Daoy (cell line): ENCODE measurements around the gene CARD19. TPM values are rescaled to one million over a fixed set of nuclear protein-coding genes. Genes with fewer than 3 reads are reported as not detected.

Experiments used
- DNase-seq: peaks from one replicate; pipeline ENCODE4 v3.0.0-alpha.2; 2015; ENCODE audit warnings: low read depth
- total RNA-seq: library from RNA; depleted of rRNA; stranded (reverse); fragments of >200 nt; shearing (Covaris generic); gene quantifications from 2 replicates; pipeline ENCODE4 v1.2.3, GENCODE V29; 2014

The CARD19 gene
- total RNA-seq, 1 experiment from 2014 or later, result 36.1 TPM

DNA sequence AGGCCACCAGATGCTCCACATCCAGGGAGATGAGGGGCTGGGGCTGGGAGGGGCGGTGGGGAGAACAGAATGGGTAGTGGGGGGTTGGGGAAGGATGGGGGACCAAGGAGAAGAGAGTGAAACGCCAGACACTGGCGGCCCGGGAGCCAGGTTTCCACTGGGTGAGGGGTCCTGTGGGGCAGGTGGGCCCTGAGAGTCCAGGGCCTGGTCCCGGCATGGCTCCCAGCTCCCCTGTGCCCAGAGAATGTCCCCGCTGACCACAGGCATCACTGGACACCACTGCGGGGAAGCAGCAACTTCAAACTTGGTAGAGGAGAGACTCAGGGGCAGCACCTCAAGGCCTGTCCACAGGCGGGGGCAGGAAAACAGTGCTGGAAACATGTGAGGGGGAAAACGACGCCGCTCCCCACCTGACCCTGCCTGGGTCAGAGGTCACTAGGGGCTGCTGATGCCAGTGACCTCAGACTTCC, 24.9 kb downstream of the CARD19 start:
- DNase-seq, result peak; percentile 1

DNA sequence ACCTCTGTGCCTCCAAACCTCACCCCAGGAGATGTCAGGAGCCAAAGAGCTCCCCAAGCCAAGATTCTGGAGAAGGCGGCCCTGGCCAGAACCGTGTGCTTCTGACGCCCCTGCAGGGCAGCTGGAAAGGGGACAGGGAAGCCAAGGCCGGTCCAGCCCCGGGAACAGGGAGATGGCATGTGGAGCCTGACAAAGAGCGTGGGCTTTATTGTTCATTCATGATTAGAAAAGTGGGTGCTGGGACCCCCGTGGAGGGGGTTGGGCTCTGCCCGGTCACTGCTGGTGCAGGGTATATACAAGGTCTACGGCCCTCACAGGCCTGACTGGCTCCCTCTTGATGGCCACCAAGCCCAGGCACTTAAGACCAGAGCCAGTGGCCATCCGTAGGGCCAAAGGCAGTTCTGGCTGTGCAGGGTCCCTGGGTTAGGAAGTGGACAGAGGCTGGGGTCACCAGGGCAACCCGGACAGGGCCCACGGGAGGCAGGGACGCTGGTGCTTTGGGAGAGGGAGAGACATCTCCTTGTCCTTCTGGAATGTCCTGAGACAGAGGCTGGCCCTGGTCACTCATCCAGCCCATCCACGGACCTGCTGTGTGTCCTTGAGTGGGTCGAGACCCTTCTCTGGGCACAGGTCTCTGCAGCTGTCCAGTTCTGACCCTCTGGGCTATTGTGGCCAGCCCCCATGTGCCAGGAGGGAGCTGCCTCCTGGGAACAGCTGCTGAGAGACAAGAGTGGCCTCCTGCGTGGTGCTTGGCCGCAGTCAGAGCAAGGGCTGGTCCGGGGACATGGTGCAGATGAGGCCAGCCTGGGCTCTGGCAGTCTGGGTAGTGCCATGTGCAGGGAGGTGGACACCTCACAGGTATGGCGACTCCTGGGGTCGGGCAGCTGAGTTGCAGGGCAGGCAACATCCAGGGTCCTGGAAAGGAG, 25.6 kb downstream of the CARD19 start:
- peak; percentile 2 for DNase-seq

DNA sequence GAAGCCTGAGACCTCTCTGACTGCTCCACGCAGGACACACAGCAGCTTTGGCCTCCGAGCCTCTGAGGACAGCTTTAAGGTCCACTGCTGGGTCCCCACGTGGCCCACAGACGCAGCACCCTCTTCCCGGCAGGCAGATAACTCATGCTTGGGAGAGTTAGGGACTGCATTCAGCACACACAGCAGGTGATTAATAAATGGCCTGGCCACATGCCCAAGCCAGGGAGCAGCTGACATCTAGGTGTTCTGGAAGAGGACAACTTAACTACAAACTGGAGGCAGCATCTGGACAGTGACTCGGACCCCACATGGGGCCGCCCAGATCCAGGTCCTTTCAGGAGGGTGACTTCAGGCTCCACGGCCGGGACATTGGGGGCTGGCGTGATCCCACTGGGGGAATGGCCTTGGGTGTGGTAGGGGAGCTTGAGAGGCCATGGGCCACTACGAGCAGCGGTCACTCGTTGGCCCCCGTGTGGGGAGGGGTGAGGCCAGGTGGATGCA, 26.8 kb downstream of the CARD19 start:
- peak; percentile 4 for DNase-seq

DNA sequence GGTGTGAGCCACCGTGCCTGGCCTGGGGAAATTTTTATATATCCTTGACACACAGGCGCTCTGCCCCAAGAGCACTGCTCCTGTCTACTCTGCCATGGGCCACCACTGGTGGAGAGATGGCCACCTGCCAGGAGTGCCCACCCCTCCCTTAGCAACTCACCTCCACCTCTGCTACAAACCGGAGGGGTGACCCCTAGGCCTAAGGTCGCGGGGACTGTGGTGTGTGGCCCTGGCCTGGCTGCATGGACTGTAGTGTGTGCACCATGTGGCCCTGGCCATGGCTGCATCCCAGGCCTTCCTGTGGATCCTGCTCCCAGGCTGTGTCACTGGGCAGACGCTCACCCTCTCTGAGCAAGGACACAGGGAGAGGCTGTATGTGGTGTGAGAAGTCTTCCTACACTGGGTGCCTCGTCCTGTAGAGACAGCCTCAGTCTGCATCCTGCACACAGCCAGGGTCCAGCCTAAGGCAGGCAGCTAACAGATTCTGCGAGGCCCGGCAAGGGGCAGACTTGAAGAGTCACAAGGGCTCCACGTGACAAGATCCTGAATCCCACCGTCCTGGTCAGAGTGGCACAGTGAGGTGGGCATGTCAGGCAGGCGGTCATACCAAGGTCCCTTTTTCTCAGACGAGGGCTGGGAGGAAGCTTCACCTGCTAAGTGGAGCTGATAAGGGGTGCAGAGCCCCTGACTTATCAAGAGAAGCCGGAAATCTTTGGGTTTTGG, 27.7 kb downstream of the CARD19 start:
- peak; percentile 2 for DNase-seq

DNA sequence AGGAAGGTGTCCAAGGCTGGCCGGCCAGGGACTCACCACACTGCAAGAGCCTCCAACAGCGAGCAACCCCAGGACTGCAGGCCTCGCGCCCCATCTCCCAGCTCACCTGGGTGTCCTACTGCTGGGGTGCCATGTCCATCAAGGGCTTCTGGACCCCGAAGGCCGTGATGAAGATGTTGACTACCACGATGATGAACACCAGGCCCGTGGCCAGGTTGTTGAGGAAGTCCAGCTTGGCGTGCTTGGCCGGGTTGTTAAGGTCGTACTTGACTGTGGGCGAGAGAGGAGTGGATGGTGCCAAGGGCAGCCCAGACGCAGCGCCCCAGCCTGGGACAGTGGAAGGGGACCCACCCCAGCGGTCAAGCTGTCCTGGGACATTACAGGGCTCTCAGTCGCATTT, 28.8 kb downstream of the CARD19 start:
- DNase-seq, result peak; percentile 4

DNA sequence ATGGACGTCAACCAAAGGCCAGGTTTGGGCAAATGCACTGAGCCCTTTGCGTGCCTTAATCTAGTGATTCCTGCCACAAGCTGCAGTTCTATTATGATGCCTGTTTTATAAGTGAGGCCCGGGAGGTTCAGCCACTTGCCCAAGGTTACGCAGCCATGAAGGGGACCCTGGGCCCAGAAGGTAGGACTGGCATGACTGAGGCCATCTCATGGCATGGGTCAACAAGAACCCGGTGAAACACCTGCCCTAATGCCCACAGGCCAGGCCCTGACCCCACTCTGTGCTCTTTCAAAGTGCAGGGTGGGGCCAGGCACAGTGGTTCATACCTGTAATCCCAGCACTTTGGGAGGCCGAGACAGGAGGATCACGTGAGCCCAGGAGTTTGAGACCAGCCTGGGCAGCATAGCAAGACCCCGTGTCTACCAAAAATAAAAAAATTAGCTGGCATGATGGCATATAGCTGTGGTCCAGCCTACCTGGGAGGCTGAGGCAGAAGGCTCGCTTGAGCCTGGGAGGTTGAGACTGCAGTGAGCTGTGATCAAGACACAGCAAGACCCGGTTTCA, 29.4 kb downstream of the CARD19 start:
- peak; percentile 1 for DNase-seq

DNA sequence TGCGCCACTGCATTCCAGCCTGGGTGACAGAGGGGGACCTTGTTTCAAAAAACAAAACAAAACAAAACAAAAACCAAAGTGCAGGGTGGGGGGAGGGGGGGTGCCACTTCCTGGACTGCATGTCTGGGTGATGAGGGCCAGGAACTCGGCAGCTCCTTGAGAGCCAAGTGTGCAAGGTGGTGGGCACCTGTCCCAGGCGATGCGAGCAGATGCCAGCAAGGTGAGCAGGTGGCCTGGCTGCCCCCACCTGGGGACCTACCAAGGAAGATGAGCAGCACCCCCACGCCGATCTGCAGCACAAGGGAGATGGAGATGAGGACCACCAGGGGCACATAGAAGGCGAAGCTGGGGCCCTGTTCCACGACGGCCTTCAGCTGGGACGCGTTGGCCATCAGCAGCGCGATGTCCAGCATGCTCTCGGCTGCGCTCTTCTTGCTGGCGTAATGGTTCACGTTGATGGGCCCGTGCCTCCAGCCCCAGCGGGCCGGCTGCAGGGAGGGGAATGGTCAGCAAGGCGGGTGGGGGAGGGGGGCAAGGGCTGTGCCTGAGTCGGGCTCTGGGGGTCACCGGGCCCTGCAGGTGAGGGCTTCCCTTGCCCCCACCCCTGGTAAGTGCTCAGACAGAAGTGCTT, 30.2 kb downstream of the CARD19 start:
- no peak for DNase-seq

DNA sequence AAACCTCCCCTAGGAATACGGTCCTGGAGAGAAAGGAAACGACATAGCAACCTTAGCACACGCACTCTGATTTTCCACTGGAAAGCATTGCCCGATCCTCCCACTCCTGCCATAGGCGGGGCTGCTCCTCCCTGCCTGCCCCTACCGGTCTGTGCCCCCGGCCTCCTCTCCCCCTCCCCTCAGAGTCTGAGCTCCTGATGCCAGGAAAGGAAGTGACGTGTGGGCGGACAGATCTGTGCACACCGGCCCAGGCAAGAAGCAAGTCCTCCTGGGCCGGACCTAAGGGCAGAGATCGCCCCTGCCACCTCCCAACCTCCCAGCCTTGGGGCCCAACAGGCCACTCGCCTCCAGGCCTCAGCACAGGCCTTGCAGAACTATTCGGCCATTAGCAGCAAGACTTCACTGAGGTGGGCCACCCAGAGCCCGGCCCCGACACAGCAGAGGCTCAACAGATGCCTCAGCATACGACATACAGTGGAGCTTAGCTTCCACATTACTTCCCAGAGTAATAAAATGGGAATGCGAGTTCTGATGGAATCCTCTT, 30.9 kb downstream of the CARD19 start:
- DNase-seq, result peak; percentile 29

DNA sequence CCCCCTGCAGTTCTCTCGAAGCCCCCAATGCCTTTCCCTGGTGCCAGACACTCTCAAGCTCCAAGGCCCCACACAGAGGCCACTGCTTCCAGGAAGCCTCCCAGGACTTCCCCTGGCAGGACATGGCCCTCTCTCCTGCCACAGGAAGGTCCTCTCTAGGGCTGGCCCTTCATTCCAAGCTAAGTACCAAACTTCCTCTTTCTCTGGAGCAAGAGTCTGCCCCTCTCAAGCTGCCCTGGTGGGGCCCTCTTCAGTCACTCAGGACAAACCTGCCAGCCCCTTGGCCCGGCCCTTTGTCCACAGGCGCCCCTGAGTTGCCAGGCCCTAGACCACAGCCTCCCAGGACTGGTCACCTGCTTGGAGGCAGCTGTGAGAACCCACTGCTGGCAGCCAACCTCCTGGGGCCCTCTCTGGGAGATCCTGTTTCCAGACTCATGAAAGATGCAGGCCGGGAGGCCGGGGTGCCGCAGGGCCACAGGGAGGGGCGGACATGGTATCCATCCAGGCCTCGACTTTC, 31.4 kb downstream of the CARD19 start:
- peak; percentile 11 for DNase-seq

DNA sequence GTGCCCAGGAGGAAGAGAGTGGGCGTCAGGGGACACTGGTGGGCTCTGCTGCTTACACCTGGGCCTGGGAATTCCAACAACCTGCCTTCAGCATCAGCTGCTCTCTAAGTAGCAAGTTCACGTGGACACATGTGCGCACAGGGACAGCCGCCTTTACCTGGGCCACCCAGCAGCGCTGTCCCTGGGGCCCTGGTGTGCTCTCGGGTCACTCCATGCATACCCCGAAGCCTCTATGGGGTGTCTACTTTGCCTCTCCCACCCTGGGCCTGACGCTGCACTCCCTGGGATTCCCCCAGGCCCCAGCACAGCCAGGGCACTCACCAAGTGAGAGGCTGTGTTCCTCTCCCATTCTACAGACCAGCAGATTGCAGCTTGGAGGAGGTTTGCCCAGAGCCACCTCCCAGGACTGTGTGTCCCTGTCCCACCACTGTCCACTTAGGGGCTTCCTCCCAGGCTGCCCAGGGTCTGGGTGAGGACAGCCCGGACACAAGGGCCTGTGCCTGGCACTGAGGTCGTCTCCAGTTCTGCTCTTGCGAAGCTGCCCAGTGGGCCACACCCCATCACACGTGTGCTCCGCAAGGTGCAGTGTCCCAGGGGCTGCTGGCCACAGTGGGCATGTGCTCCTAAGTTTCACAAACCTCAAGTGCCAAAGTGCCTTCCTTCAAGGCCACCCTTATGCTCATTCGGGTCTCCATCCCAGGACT, 32.1 kb downstream of the CARD19 start:
- DNase-seq, result peak; percentile 4

DNA sequence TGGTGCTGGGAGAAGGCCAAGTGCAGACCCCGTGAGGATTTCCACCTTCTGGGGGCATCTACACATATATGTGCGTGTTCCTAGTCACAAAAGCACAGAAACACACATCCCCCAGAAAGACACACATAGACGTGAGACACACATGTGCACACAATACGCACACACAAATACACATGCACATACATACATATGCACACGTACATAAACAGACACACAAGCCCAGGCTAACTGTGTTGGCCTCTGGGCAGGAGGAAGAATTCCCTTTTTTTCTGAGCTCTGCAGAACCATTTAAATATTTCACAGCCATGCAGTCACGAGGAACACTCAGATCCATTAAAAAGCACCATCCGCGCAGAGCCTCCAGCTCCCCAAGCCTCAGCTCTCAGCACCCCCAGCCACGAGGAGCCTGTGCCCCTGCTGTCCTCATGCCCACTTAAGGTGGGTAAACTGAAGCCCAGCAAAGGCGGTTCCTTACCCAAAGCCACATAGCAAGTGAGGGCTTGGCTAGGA, 32.8 kb downstream of the CARD19 start:
- DNase-seq, result no peak

DNA sequence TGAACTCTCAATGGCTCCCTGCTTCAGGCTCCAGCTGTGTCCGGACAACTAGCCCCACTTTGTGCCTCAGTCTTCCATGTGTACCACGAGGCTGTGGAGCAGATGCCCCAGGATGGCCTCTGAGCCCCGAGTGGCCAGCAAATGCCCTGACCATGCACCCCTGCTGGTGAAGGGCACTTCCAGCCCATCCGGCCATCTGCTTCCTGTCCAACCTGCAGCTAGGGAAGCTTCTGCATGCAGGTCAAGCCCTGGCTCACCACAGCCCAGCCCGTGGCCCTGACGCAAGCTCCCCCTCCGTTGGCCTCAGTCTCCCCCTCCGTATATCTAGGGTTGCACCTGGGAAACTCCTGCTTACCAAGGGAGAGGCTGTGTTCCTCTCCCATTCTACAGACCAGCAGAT, 33.3 kb downstream of the CARD19 start:
- DNase-seq, result no peak

DNA sequence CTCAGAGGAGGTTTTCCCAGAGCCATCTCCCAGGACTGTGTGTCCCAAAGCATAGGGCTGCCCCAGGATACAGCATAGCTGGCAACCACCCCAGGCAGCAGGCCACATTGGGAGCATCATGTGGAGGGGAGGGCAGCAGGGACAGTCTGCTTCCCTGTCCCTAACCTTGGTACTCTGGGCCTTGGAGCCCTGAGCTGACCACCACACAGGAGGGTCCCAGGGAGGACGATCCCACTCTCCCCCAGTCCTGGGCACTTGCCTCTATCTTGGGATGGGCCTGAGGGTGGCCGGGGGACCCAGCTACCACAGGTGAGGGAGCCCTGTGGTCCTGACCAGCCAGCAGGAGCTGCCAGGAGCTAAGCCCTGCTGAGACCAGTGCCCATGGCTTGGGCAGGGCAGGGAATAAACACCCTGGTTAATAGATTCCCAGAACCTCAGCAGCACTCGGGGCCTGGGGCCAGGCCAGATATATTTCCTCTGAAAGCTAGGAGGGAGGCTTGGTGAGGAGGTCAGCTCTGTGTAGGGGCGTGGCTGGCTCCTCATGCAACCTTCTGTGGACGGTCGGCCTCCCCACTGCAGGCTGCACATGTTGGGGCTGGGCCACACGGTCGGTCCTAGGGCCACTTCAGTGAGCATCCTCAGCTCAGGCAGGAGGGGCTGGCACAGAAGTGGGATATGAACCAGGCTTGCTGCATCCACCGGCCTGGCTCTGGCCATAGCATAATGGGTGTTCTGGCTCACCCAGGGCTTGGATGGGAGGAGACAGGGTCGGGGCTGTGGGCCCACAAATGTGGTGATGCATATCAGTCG, 33.9 kb downstream of the CARD19 start:
- DNase-seq, result no peak

DNA sequence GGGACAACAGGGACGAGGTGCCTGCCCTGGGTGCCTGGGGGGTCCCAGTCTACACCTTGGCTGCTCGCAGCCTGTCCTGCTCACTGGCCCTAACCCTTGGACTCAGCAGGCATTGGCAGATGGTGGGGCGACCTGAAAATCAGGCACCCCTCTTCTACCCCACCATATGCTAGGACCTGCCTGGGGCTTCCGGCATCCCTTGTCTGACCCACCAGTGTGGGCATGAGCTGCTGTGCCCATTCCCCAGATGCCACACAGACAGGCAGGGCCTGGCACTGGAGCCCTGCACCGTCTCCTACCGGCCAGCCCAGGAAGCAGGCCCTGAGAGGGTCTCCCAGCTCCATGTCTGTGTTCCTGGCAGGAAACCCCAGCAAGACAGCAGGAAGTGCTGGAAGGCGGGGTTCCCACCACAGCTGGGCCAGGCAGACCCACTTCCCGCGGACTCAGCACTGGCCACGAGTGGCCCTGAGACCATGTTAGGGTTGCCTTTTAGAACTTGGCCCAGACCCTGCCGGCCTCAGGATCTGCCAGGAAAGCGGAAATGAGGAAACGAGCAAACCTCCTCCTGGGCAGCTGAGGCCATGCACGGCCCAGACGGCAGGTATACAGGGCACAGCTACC, 35.0 kb downstream of the CARD19 start:
- no peak for DNase-seq

DNA sequence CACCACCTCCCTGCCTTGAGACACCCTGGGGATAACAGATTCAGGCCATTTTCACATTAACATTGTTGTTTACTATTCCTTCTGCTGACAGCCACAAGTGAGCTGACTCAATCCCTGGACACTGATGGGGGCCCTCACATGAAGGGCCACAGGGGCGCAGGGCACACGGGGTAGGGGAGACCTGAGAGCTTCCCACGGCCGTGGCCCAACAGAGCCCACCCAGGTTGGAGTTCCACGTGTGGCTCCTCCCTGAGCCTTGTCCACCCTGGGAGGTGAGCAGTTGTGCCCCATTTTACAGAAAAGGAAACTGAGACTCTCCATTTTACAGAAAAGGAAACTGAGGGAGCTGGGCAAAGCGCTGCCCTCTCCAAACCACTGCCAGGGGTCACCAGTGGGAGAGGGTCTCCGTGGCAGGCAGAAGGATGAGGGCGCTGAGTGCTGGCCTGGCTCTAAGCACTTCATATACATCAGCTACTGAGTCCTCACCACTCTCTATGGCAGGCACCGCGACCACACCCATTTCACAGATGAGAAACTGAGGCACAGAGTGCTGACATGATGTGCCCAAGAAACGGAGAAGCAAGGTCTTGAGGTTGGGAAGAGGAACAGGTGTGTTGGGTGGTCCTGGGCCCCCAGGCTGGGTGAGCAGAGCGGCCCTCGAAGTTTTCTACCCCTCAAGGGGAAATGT, 35.7 kb downstream of the CARD19 start:
- DNase-seq, result no peak

DNA sequence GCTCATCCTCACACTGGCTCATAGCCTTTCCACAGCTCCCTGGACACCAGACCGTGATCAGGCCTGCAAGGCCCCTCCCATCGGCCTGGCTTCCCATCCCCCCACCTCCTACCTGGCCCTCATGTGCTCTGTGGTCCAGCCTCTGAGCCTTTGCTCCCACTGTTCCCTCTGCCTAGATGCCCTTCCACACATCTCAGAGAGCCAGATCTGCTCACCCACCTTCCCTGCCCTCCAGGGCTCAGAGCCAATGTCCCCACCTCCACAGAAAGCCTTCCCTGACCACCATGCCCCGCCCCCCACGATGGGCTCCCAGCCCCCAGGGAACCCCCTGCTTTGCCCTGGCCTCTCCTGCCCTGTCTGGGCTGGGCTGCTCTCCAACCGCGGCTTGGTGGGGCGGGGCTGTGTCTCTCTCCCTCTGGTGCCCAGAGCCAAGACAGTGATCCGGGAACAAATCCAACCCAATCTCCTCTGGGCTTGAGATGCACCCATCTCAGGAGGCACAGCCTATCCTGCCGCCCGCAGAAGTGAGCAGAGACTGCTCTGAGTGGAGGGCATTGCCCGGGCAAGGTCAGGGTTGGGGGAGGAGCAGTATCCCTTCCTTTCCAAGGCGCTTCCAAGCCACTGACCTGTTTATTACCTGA, 36.4 kb downstream of the CARD19 start:
- peak; percentile 73 for DNase-seq

DNA sequence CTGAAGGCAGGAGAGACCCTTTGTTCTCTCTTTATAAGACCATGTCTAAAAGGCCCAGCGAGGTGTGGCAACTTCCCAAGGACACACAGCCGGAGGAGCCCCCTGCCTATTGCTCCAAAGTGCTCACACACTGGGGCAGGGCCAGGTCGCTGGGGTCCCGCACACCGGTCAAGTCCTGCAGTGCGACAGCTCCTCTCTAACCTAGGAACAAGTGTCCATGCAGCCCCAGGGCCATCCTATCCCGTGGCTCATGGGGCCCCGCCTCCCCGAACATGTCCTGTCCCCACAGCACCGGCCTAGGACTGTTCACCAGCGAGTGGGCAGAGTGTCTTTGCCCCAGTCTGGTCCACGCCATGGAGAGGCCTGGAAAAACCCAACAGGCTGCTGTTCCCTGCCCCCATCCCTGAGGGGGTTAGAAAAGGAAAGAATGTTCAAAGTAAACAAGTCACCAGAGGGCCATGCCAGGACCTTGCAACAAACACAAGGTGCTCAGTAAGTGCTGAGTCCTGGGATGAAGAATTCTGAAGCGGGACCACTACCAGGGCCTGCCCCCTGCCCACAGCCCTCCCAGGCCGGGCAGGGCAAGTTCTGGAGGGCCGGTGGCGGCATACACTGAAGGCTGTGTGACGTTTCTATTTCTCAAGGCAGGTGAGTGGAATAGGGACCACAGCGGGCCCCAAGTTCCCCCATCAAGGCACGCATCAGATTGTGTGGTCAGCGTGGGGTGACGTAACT, 37.1 kb downstream of the CARD19 start:
- no peak for DNase-seq
